Gastroesophageal sphincter (tissue), 4 donors: Measurements from ENCODE around the gene BGLAP. TPM values are rescaled to one million over a fixed set of nuclear protein-coding genes. Genes with fewer than 3 reads are reported as not detected.
A peak's percentile ranks its signal among the peaks of the same experiment; 100 is the strongest.

Source experiments
- ATAC-seq: fragments of 150-250 bp; one replicate; pipeline ENCODE4 v1.9.1; 2016; ENCODE audit warnings: mild to moderate bottlenecking, moderate library complexity
- H3K27ac ChIP-seq, 4 donors: fragments of 200-600 bp; sonication (generic) in 3 of 4; 1 replicate in 3 of 4; 2 replicates in 1 of 4; pipeline ENCODE4 v1.5.1; 2016 to 2019
- H3K27me3 ChIP-seq: fragments of 200-600 bp; sonication (generic); one replicate; pipeline ENCODE4 v1.5.1; 2019
- H3K36me3 ChIP-seq, 2 donors: fragments of 200-600 bp; sonication (generic); one replicate each; pipeline ENCODE4 v1.5.1; 2019; ENCODE audit warnings: control low read depth in 1 of 2
- H3K4me1 ChIP-seq, 3 donors: fragments of 200-600 bp; sonication (generic); 1 replicate in 2 of 3; 2 replicates in 1 of 3; pipeline ENCODE4 v1.5.1; 2016 to 2019; ENCODE audit warnings: control low read depth in 2 of 3
- H3K4me3 ChIP-seq, 2 donors: fragments of 200-600 bp; sonication (generic); one replicate each; pipeline ENCODE4 v1.5.1; 2019; ENCODE audit warnings: mild to moderate bottlenecking in 1 of 2, moderate library complexity in 1 of 2
- H3K9me3 ChIP-seq, 3 donors: fragments of 200-600 bp; sonication (generic); one replicate each; pipeline ENCODE4 v1.5.1; 2017 to 2019; ENCODE audit warnings: control low read depth in 2 of 3
- CTCF ChIP-seq, 4 experiments: fragments of 200-600 bp in 2 of 4; fragments of 450-650 bp in 2 of 4; sonication (generic) in 1 of 4; IDR thresholded peaks; one replicate each; pipeline ENCODE4 v1.5.1; 2017 to 2019; ENCODE audit warnings: antibody characterized with exemption in 4 of 4, mild to moderate bottlenecking in 2 of 4, moderate library complexity in 2 of 4
- EP300 ChIP-seq: sonication (generic); formaldehyde crosslinking; IDR thresholded peaks from one replicate; pipeline ENCODE4 v1.6.1; 2017; ENCODE audit warnings: antibody characterized with exemption, mild to moderate bottlenecking
- POLR2A ChIP-seq, 2 donors: fragments of 450-650 bp; IDR thresholded peaks; one replicate each; pipeline ENCODE4 v1.6.1; 2017; ENCODE audit warnings: antibody characterized with exemption in 2 of 2, mild to moderate bottlenecking in 2 of 2, moderate library complexity in 1 of 2
- POLR2AphosphoS5 ChIP-seq: sonication (generic); formaldehyde crosslinking; IDR thresholded peaks from one replicate; pipeline ENCODE4 v1.6.1; 2017; ENCODE audit warnings: antibody characterized with exemption
- WGBS, 2 donors: methylation state at CpG; one replicate each; pipeline ENCODE4 v1.1.5; 2018; ENCODE audit warnings: low coverage in 1 of 2; 5-methylcytosine and 5-hydroxymethylcytosine counted together
- total RNA-seq, 4 donors: library from RNA; depleted of rRNA; stranded (reverse); fragments of >200 nt; gene quantifications; one replicate each; pipeline ENCODE4 v1.1.0, GENCODE V29; 2016

The BGLAP gene
- total RNA-seq, 4 donors from 2014 or later = 0.54 TPM; not detected in 3

GRCh38 chr1:156244712-156245111 lies 2.7 kb downstream of the BGLAP start:
- Histone ChIP-seq H3K36me3 (peaks cover 0 to 48% of the 10 kb centered on the region in 2 donors), H3K4me3 (no peak overlapping the region), H3K4me1 (peaks cover 0 to 35% (median 20%) of the 10 kb centered on the region in 3 donors), H3K27me3 (peaks cover 37% of the 10 kb centered on the region), H3K27ac (no peak overlapping the region), H3K9me3 (no peaks in the 10 kb centered on the region)
- 92% methylated on average over 2 of the region's 17 CpGs; no CpG with 5 or more reads in 1 of the 2 donors for WGBS, 2 donors
- no peak for ATAC-seq
- TF ChIP-seq CTCF (IDR thresholded peaks at IDR 0.05) (no peak), POLR2A (IDR thresholded peaks at IDR 0.05) (no peak), EP300 (no peak), POLR2AphosphoS5 (no peak)

DNA sequence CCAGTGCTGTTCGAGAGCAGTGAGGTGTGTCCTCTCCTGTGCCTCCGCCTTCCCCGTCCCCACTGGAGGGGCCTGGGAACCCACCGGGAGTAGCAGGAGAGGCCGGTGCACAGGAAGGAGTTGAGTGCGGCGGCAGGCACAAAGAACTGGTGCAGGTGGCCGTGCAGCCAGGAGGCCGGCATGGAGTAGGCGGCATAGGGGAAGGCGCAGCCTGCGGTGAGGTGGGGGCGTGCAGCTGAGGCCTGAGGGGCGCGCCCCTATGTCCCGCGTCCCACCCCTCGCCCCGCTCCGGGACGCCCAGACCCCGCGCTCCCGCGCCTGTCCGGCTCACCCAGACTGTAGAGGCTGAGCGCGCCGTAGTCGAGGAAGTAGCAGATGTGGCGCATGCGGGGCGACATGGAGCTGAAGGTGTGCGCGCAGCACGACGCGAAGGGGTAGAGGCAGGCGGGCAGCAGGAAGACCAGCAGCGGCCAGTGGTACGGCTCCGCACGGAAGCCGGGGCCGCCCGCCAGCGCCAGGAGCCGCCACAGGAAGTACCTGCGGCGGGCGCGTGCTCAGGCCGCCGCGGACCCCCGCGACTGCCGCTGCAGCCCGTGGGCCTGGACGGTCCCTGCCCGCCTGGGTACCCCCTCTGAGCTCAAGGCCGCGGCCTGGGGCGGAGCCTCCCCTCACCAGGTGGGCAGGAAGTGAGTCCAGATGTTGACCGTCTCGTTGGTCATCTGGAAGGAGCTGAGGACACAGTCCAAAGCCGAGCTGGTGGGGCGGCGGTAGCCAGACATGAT lies 3.7 kb downstream of the BGLAP start:
- no peak for ATAC-seq
- H3K4me1 ChIP-seq = peaks cover 0 to 35% (median 20%) of the 10 kb centered on the region in 3 donors
- peak overlapping the region in 1 of 2 donors; percentile 30 for H3K4me3 ChIP-seq
- H3K27me3 ChIP-seq = peaks cover 37% of the 10 kb centered on the region
- TF ChIP-seq CTCF (IDR thresholded peaks at IDR 0.05) (no peak), EP300 (no peak), POLR2AphosphoS5 (no peak), POLR2A (IDR thresholded peaks at IDR 0.05) (no peak)
- H3K27ac ChIP-seq = no peak overlapping the region
- no peaks in the 10 kb centered on the region for H3K9me3 ChIP-seq
- H3K36me3 ChIP-seq = peaks cover 0 to 48% of the 10 kb centered on the region in 2 donors
- WGBS, 2 donors = 5% methylated on average over 46 of the region's 69 CpGs; no CpG with 5 or more reads in 1 of the 2 donors

GRCh38 chr1:156246241-156246780 lies 4.3 kb downstream of the BGLAP start:
- TF ChIP-seq POLR2AphosphoS5 = no peak
- WGBS, 2 donors = 39 to 49% methylated on average over 2 to 3 of the region's 10 CpGs
- peaks cover 37% of the 10 kb centered on the region for H3K27me3 ChIP-seq
- H3K4me3 ChIP-seq = peak overlapping the region in 1 of 2 donors; percentile 30
- peaks cover 0 to 48% of the 10 kb centered on the region in 2 donors for H3K36me3 ChIP-seq
- no peak for ATAC-seq
- H3K27ac ChIP-seq = peak overlapping the region in 1 of 4 donors; percentile 4
- H3K4me1 ChIP-seq = peaks cover 0 to 35% (median 20%) of the 10 kb centered on the region in 3 donors
- H3K9me3 ChIP-seq = no peaks in the 10 kb centered on the region

GRCh38 chr1:156246781-156247459 lies 4.9 kb downstream of the BGLAP start:
- peak; percentile 66 for ATAC-seq
- Histone ChIP-seq H3K4me1 (peaks cover 0 to 35% (median 20%) of the 10 kb centered on the region in 3 donors), H3K27me3 (peaks cover 37% of the 10 kb centered on the region), H3K27ac (peak overlapping the region in 1 of 4 donors; percentile 4), H3K36me3 (peaks cover 0 to 48% of the 10 kb centered on the region in 2 donors), H3K9me3 (no peaks in the 10 kb centered on the region), H3K4me3 (peak overlapping the region in 1 of 2 donors; percentile 6)
- WGBS, 2 donors = 44% methylated on average over 5 of the region's 16 CpGs; no CpG with 5 or more reads in 1 of the 2 donors
- TF ChIP-seq POLR2A (IDR thresholded peaks at IDR 0.05) (no peak), EP300 (no peak), CTCF (IDR thresholded peaks at IDR 0.05) (no peak), POLR2AphosphoS5 (no peak)
